ENCODE measurements around the gene EXOSC3.

GRCh38 chr9:37730839-37731238 lies 54.0 kb downstream of the EXOSC3 start:
- TF ChIP-seq RELA (IDR thresholded peaks at IDR 0.05; ENCODE audit: borderline replicate concordance, partially characterized antibody) = no peak
- TF ChIP-seq CTCF (IDR thresholded peaks at IDR 0.05 in 2 of 3, conservative IDR thresholded peaks at IDR 0.05 in 1 of 3; ENCODE audit: control insufficient read depth in 2 of 3, extremely low read depth in 1 of 3, insufficient read depth in 1 of 3, low read depth in 3 of 3, low read length in 3 of 3) = no peak
- TF ChIP-seq TBL1XR1 (IDR thresholded peaks at IDR 0.05; ENCODE audit: low read depth, low read length) = no peak
- TF ChIP-seq ESRRA (IDR thresholded peaks at IDR 0.05; ENCODE audit: low read length) = no peak
- TF ChIP-seq FOXK2 (IDR thresholded peaks at IDR 0.05) = no peak
- TF ChIP-seq SIN3A (IDR thresholded peaks at IDR 0.05; ENCODE audit: low read depth, low read length) = no peak
